Caco-2 (cell line): ENCODE data around the gene KTI12. TPM values are rescaled to one million over a fixed set of nuclear protein-coding genes. Genes with fewer than 3 reads are reported as not detected.
"Not testable (repeated sequence)": the region's sequence is repeated elsewhere in the genome, so short reads cannot be mapped to it uniquely, and the experiment has no call there.

Experiments
- Bru-seq: library from RNA; stranded (reverse); fragments of 400-500 nt; gene quantifications from one replicate; lab custom pipeline; 2021; lab: Mats Ljungman, UMichigan
- BruChase-seq, 2 experiments: library from RNA; stranded (reverse); fragments of 400-500 nt; gene quantifications; one replicate each; lab custom pipeline; 2021; lab: Mats Ljungman, UMichigan
- BruUV-seq: library from RNA; stranded (reverse); fragments of 400-500 nt; replicated peaks from 2 replicates; lab custom pipeline; 2021; lab: Mats Ljungman, UMichigan
- CTCF ChIA-PET: fragments of 300-600 bp; sonication (Branson Sonifier 250); formaldehyde crosslinking; loops from one replicate; lab custom pipeline; 2022; ENCODE audit warnings: antibody characterized with exemption; lab: Charles Lee
- POLR2A ChIA-PET: fragments of 300-600 bp; sonication (Branson Sonifier 250); formaldehyde crosslinking; loops from one replicate; lab custom pipeline; 2022; ENCODE audit warnings: antibody characterized with exemption; lab: Charles Lee
- DNase-seq, 2 experiments: peaks; one replicate each; pipeline versions ENCODE4 v3.0.0 to v3.0.0-alpha.2; 2020 to 2022
- H3K27me3 ChIP-seq: replicated peaks from 2 replicates; pipeline ENCODE4 v1.6.0; 2011; ENCODE audit warnings: low read length; ENCODE audit not compliant: control insufficient read depth, insufficient read depth
- H3K36me3 ChIP-seq: 2 replicates; pipeline ENCODE4 v1.5.1; 2011; ENCODE audit warnings: low read length; ENCODE audit not compliant: control insufficient read depth, insufficient read depth
- H3K4me1 ChIP-seq: fragments of 250-450 bp; sonication (Bioruptor Pico); 2 replicates; pipeline ENCODE4 v1.5.1; 2020; ENCODE audit warnings: mild to moderate bottlenecking
- H3K4me3 ChIP-seq: 2 replicates; pipeline ENCODE4 v1.5.1; 2011; ENCODE audit warnings: low read depth, mild to moderate bottlenecking, control low read depth, low read length
- H3K9me3 ChIP-seq: fragments of 250-450 bp; sonication (Bioruptor Pico); 2 replicates; pipeline ENCODE4 v1.5.1; 2020; ENCODE audit warnings: mild to moderate bottlenecking, moderate library complexity
- H3K27ac Mint-ChIP-seq: one replicate; pipeline ENCODE4 v1.8.0; 2022; ENCODE audit warnings: mixed read lengths; ENCODE audit not compliant: unreplicated experiment
- H3K27me3 Mint-ChIP-seq: one replicate; pipeline ENCODE4 v1.8.0; 2022; ENCODE audit warnings: mixed read lengths; ENCODE audit not compliant: insufficient read depth, unreplicated experiment
- H3K36me3 Mint-ChIP-seq: one replicate; pipeline ENCODE4 v1.8.0; 2022; ENCODE audit warnings: mild to moderate bottlenecking, mixed read lengths; ENCODE audit not compliant: insufficient read depth, unreplicated experiment
- H3K4me1 Mint-ChIP-seq: one replicate; pipeline ENCODE4 v1.8.0; 2022; ENCODE audit warnings: low read depth, mixed read lengths; ENCODE audit not compliant: unreplicated experiment
- H3K4me3 Mint-ChIP-seq: one replicate; pipeline ENCODE4 v1.8.0; 2022; ENCODE audit warnings: mild to moderate bottlenecking, moderate library complexity, mixed read lengths; ENCODE audit not compliant: unreplicated experiment
- H3K9me3 Mint-ChIP-seq: one replicate; pipeline ENCODE4 v1.8.0; 2022; ENCODE audit warnings: mixed read lengths; ENCODE audit not compliant: unreplicated experiment
- intact Hi-C: fragments of 100-400 bp; cut with micrococcal nuclease; formaldehyde crosslinking; loops from one replicate; pipeline ENCODE4 v1.10.0; 2022; ENCODE audit not compliant: unreplicated experiment
- long read RNA-seq: library from polyadenylated mRNA; stranded (forward); transcript quantifications from one replicate; pipeline ENCODE4 v2.0.0, GENCODE V29; 2022
- total RNA-seq: library from RNA; stranded (reverse); gene quantifications from 2 replicates; pipeline ENCODE4 v1.2.3, GENCODE V29; 2022
- TF ChIP-seq, protein P1 (sequence below), 2 experiments: fragments of 200-600 bp in 1 of 2; IDR thresholded peaks; 1 replicate in 1 of 2; 2 replicates in 1 of 2; pipeline versions ENCODE4 v1.5.1 to v1.8.0; 2011 to 2022; ENCODE audit warnings: antibody characterized with exemption in 1 of 2, control low read depth in 1 of 2, inconsistent platforms in 1 of 2, low read depth in 1 of 2, low read length in 1 of 2, mild to moderate bottlenecking in 1 of 2, moderate library complexity in 1 of 2; ENCODE audit not compliant: insufficient read depth in 1 of 2, severe bottlenecking in 1 of 2, unreplicated experiment in 1 of 2

KTI12 gene, protein sequence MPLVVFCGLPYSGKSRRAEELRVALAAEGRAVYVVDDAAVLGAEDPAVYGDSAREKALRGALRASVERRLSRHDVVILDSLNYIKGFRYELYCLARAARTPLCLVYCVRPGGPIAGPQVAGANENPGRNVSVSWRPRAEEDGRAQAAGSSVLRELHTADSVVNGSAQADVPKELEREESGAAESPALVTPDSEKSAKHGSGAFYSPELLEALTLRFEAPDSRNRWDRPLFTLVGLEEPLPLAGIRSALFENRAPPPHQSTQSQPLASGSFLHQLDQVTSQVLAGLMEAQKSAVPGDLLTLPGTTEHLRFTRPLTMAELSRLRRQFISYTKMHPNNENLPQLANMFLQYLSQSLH
- total RNA-seq (10.1 and 11.8 TPM in 2 replicates), Bru-seq, nascent RNA (percentile 89 among the genes with signal in this experiment), BruChase-seq, experiment 1, labeled RNA remaining after a 2-hour chase (percentile 94 among the genes with signal in this experiment), BruChase-seq, experiment 2, labeled RNA remaining after a 6-hour chase (percentile 71 among the genes with signal in this experiment)
- long read RNA-seq, transcript KTI12-201 (1 exons, 1,714 nt): major isoform, 41 of 41 reads
- long read RNA-seq, partial matches to known transcripts: 0 of 41 reads
- long read RNA-seq, other reads (novel, unspliced or antisense): 0 of 41 reads

DNA sequence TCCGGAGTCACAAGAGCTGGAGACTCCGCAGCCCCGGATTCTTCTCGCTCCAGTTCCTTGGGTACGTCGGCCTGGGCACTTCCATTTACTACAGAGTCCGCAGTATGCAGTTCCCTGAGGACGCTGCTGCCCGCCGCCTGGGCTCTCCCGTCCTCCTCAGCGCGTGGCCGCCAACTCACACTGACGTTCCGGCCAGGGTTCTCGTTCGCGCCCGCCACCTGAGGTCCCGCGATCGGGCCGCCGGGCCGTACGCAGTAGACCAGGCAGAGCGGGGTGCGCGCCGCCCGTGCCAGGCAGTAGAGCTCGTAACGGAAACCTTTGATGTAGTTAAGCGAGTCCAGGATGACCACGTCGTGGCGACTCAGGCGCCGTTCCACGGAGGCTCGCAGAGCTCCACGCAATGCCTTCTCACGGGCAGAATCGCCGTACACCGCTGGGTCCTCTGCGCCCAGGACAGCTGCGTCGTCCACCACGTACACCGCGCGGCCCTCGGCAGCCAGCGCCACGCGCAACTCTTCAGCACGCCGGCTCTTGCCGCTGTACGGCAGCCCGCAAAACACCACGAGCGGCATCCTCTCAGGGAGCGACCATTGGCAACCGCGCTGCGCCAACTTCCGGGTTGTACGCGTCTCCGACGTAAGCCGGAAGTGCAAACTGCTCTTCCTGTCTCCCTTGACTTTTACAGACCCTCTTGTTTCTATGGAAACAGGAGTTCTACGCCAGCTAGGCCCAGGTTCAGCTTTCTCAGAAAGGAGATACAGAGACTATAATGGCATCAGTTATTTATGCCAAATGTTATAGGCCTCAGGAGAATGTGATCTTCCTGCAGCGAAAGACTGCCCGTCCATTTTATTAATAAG lies at the start of gene KTI12:
KTI12 (minus strand) TSS at position 621 of the 860 bp plus-strand sequence; CDS start at position 572, 49 bp downstream.
- intact Hi-C loops: loop anchor here (2.0 kb wide), 1 partner anchor 19 kb away; no protein-coding TSS in a partner anchor
- peak within 1 kb of the TSS; percentile 84 for H3K4me3 Mint-ChIP-seq
- BruUV-seq: TSS peak; percentile 71
- Histone ChIP-seq H3K4me3 (peak within 1 kb of the TSS; percentile 88), H3K27me3 (no peaks in the 10 kb centered on the region), H3K4me1 (peaks cover 6% of the 10 kb centered on the region; the same call in 1 of the 2 replicates), H3K9me3 (no peaks in the 10 kb centered on the region), H3K36me3 (no peaks in the 10 kb centered on the region; the same call in 1 of the 2 replicates)
- CTCF ChIA-PET: no interaction called here
- no peaks in the 10 kb centered on the region for H3K9me3 Mint-ChIP-seq
- DNase-seq: peak; percentile 75 to 77
- no peaks in the 10 kb centered on the region for H3K27me3 Mint-ChIP-seq
- peaks cover 6% of the 10 kb centered on the region for H3K4me1 Mint-ChIP-seq
- H3K27ac Mint-ChIP-seq: peak within 1 kb of the TSS; percentile 89
- TF ChIP-seq, protein P1, sequence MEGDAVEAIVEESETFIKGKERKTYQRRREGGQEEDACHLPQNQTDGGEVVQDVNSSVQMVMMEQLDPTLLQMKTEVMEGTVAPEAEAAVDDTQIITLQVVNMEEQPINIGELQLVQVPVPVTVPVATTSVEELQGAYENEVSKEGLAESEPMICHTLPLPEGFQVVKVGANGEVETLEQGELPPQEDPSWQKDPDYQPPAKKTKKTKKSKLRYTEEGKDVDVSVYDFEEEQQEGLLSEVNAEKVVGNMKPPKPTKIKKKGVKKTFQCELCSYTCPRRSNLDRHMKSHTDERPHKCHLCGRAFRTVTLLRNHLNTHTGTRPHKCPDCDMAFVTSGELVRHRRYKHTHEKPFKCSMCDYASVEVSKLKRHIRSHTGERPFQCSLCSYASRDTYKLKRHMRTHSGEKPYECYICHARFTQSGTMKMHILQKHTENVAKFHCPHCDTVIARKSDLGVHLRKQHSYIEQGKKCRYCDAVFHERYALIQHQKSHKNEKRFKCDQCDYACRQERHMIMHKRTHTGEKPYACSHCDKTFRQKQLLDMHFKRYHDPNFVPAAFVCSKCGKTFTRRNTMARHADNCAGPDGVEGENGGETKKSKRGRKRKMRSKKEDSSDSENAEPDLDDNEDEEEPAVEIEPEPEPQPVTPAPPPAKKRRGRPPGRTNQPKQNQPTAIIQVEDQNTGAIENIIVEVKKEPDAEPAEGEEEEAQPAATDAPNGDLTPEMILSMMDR (IDR thresholded peaks at IDR 0.05; ENCODE audit: insufficient read depth in 1 of 2, low read depth in 1 of 2, low read length in 1 of 2, severe bottlenecking in 1 of 2, unreplicated experiment in 1 of 2): no peak
- POLR2A ChIA-PET: interaction anchor here (0.5 to 1.0 kb wide), 2 partner anchors 22 to 52 kb away, joined by 3 to 5 read pairs; partner anchors contain the start of gene TXNDC12
- peaks cover 20% of the 10 kb centered on the region for H3K36me3 Mint-ChIP-seq

DNA sequence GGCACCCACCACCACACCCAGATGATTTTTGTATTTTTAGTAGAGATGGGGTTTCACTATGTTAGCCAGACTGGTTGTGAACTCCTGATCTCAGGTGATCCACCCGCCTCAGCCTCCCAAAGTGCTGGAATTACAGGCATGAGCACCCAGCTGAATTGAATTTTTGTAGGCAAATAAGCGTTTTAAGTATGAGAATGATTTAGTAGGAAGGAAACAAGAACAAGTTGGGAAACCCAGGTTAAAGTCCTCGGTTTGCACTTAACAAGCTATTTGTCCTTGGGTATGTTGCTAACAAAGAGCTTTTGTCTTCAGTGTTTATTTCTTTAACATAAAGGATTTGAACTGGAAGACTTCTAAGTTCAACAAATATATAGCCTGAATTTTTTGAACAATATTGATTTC lies 46.4 kb upstream of the KTI12 start:
- H3K9me3 ChIP-seq: no peaks in the 10 kb centered on the region
- CTCF ChIA-PET: no interaction called here
- Mint-ChIP-seq H3K4me3 (no peak overlapping the region), H3K27me3 (no peaks in the 10 kb centered on the region), H3K27ac (peak overlapping the region; percentile 54), H3K9me3 (no peaks in the 10 kb centered on the region), H3K4me1 (no peaks in the 10 kb centered on the region), H3K36me3 (peaks cover 44% of the 10 kb centered on the region)
- intact Hi-C loops: no loop called here
- H3K4me1 ChIP-seq: peaks cover 4% of the 10 kb centered on the region; the same call in 1 of the 2 replicates
- H3K36me3 ChIP-seq: no peaks in the 10 kb centered on the region
- TF ChIP-seq, protein P1 (IDR thresholded peaks at IDR 0.05; ENCODE audit: insufficient read depth in 1 of 2, low read depth in 1 of 2, low read length in 1 of 2, severe bottlenecking in 1 of 2, unreplicated experiment in 1 of 2): no peak
- BruUV-seq: no TSS peak
- POLR2A ChIA-PET: interaction anchor here (0.7 kb wide), 1 partner anchor 30 kb away, joined by 7 read pairs; no protein-coding TSS in a partner anchor
- H3K4me3 ChIP-seq: no peak overlapping the region
- H3K27me3 ChIP-seq: no peaks in the 10 kb centered on the region
- DNase-seq: peak in 1 of 2 experiments; percentile 23

DNA sequence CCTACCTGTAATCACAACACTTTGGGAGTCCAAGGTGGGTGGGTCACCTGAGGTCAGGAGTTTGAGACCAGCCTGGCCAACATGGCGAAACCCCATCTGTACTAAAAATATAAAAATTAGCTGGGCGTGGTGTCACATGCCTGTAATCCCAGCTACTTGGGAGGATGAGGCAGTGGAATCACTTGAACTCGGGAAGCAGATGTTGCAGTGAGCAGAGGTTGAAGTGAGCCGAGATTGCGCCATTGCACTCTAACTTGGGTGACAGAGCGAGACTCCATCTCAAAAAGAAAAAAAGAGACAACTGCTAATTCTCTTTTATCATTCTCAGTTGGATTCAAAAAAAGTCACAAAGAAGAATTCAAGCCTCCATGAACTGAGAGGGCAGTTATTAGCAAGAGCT lies 43.7 kb upstream of the KTI12 start:
- H3K4me1 ChIP-seq, H3K36me3 ChIP-seq, H3K4me3 Mint-ChIP-seq, CTCF ChIA-PET, POLR2A ChIA-PET, H3K27ac Mint-ChIP-seq, H3K27me3 Mint-ChIP-seq, H3K27me3 ChIP-seq, BruUV-seq, DNase-seq, H3K9me3 ChIP-seq, intact Hi-C loops, H3K4me3 ChIP-seq, H3K4me1 Mint-ChIP-seq, H3K9me3 Mint-ChIP-seq: not testable (repeated sequence)
- H3K36me3 Mint-ChIP-seq: peaks cover 58% of the 10 kb centered on the region
